Transverse colon (tissue), 4 donors: ENCODE results near the gene KRT14.

Experiments used
- CTCF ChIP-seq, 5 experiments: fragments of 200-600 bp in 3 of 5; fragments of 450-650 bp in 2 of 5; sonication (generic) in 3 of 5; IDR thresholded peaks; 1 replicate in 2 of 5; 2 replicates in 3 of 5; pipeline ENCODE4 v1.5.1; 2016 to 2017; ENCODE audit warnings: antibody characterized with exemption in 5 of 5, inconsistent platforms in 3 of 5, mild to moderate bottlenecking in 2 of 5, moderate library complexity in 1 of 5
- POLR2A ChIP-seq: fragments of 450-650 bp; IDR thresholded peaks from one replicate; pipeline ENCODE4 v1.6.1; 2016; ENCODE audit warnings: antibody characterized with exemption, mild to moderate bottlenecking, moderate library complexity
- POLR2AphosphoS5 ChIP-seq, 3 donors: sonication (generic); formaldehyde crosslinking; IDR thresholded peaks; one replicate each; pipeline ENCODE4 v1.6.1; 2016; ENCODE audit warnings: antibody characterized with exemption in 3 of 3

- TF ChIP-seq CTCF (IDR thresholded peaks at IDR 0.05) (no peak), POLR2A (no peak), POLR2AphosphoS5 (IDR thresholded peaks at IDR 0.05) (no peak)
These were observed 42.6 kb upstream of the KRT14 start for GRCh38 chr17:41629316-41629715.
